Neutrophil (primary cell): ENCODE measurements around the gene CDK16.

Source experiments
- H3K27ac ChIP-seq: fragments of 200-600 bp; sonication (generic); 2 replicates; pipeline ENCODE4 v1.5.1; 2016; ENCODE audit warnings: mild to moderate bottlenecking, moderate library complexity
- H3K27me3 ChIP-seq: fragments of 200-600 bp; sonication (generic); 2 replicates; pipeline ENCODE4 v1.6.0; 2016; ENCODE audit warnings: mild to moderate bottlenecking
- H3K36me3 ChIP-seq: fragments of 200-600 bp; sonication (generic); 2 replicates; pipeline ENCODE4 v1.5.1; 2017
- H3K4me1 ChIP-seq, 2 experiments: fragments of 200-600 bp in 1 of 2; sonication (generic) in 1 of 2; 1 replicate in 1 of 2; 2 replicates in 1 of 2; pipeline versions ENCODE4 v1.5.1 to v1.6.1; 2013 to 2016; ENCODE audit warnings: low read depth in 1 of 2, low read length in 1 of 2, mild to moderate bottlenecking in 1 of 2, moderate library complexity in 1 of 2; ENCODE audit not compliant: control insufficient read depth in 1 of 2, insufficient read depth in 1 of 2
- H3K4me3 ChIP-seq, 2 experiments: fragments of 200-600 bp in 1 of 2; sonication (generic) in 1 of 2; 1 replicate in 1 of 2; 2 replicates in 1 of 2; pipeline ENCODE4 v1.5.1; 2013 to 2016; ENCODE audit warnings: low read depth in 1 of 2, low read length in 1 of 2, mild to moderate bottlenecking in 1 of 2, moderate library complexity in 1 of 2
- H3K9me3 ChIP-seq: fragments of 200-600 bp; sonication (generic); 2 replicates; pipeline ENCODE4 v1.5.1; 2016
- TF ChIP-seq, protein P1 (sequence below): fragments of 200-600 bp; sonication (generic); IDR thresholded peaks from 2 replicates; pipeline ENCODE4 v1.5.1; 2016; ENCODE audit warnings: antibody characterized with exemption

The CDK16 gene

GRCh38 chrX:47215291-47215900, 3.1 kb upstream of the CDK16 start:
- Histone ChIP-seq H3K27ac (peak overlapping the region; percentile 99), H3K36me3 (peaks cover 62% of the 10 kb centered on the region), H3K4me3 (no peak overlapping the region), H3K4me1 (peaks cover 21 to 23% of the 10 kb centered on the region in 2 experiments), H3K27me3 (no peaks in the 10 kb centered on the region), H3K9me3 (no peaks in the 10 kb centered on the region)
- TF ChIP-seq, protein P1, sequence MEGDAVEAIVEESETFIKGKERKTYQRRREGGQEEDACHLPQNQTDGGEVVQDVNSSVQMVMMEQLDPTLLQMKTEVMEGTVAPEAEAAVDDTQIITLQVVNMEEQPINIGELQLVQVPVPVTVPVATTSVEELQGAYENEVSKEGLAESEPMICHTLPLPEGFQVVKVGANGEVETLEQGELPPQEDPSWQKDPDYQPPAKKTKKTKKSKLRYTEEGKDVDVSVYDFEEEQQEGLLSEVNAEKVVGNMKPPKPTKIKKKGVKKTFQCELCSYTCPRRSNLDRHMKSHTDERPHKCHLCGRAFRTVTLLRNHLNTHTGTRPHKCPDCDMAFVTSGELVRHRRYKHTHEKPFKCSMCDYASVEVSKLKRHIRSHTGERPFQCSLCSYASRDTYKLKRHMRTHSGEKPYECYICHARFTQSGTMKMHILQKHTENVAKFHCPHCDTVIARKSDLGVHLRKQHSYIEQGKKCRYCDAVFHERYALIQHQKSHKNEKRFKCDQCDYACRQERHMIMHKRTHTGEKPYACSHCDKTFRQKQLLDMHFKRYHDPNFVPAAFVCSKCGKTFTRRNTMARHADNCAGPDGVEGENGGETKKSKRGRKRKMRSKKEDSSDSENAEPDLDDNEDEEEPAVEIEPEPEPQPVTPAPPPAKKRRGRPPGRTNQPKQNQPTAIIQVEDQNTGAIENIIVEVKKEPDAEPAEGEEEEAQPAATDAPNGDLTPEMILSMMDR = no peak

- peaks cover 21 to 33% of the 10 kb centered on the region in 2 experiments for H3K4me1 ChIP-seq
- peak overlapping the region; percentile 99 for H3K27ac ChIP-seq
- H3K36me3 ChIP-seq = peaks cover 51% of the 10 kb centered on the region
- H3K27me3 ChIP-seq = no peaks in the 10 kb centered on the region
- H3K9me3 ChIP-seq = no peaks in the 10 kb centered on the region
- TF ChIP-seq, protein P1 = no peak
- H3K4me3 ChIP-seq = no peak overlapping the region
Measured at GRCh38 chrX:47216393-47216925, 2.0 kb upstream of the CDK16 start.

- peak overlapping the region; percentile 99 for H3K27ac ChIP-seq
- H3K4me1 ChIP-seq = peaks cover 21 to 33% of the 10 kb centered on the region in 2 experiments
- H3K9me3 ChIP-seq = no peaks in the 10 kb centered on the region
- peak overlapping the region; percentile 36 to 92 for H3K4me3 ChIP-seq
- no peaks in the 10 kb centered on the region for H3K27me3 ChIP-seq
- peaks cover 43% of the 10 kb centered on the region for H3K36me3 ChIP-seq
- TF ChIP-seq, protein P1 = no peak
Measured at GRCh38 chrX:47217121-47217851, 1.2 kb upstream of the CDK16 start.

GRCh38 chrX:47217852-47218279, 615 bp upstream of the CDK16 start:
- H3K4me3 ChIP-seq = peak overlapping the region; percentile 69 to 92
- H3K36me3 ChIP-seq = peaks cover 37% of the 10 kb centered on the region
- no peaks in the 10 kb centered on the region for H3K27me3 ChIP-seq
- TF ChIP-seq, protein P1 = no peak
- H3K9me3 ChIP-seq = no peaks in the 10 kb centered on the region
- H3K27ac ChIP-seq = peak overlapping the region; percentile 99
- H3K4me1 ChIP-seq = peaks cover 21 to 33% of the 10 kb centered on the region in 2 experiments

- H3K4me3 ChIP-seq = peak overlapping the region; percentile 69 to 92
- H3K27me3 ChIP-seq = no peaks in the 10 kb centered on the region
- TF ChIP-seq, protein P1 = no peak
- H3K36me3 ChIP-seq = peaks cover 35% of the 10 kb centered on the region
- no peaks in the 10 kb centered on the region for H3K9me3 ChIP-seq
- H3K27ac ChIP-seq = peak overlapping the region; percentile 99
- peaks cover 21 to 33% of the 10 kb centered on the region in 2 experiments for H3K4me1 ChIP-seq
Measured at GRCh38 chrX:47218920-47219815, 687 bp downstream of the CDK16 start.
